Hepatocyte (in vitro differentiated cells): ENCODE measurements around the gene NAP1L1.

Source experiments
- EZH2 ChIP-seq: fragments of 200-600 bp; sonication (generic); IDR thresholded peaks from 2 replicates; pipeline ENCODE4 v1.6.1; 2016; ENCODE audit warnings: antibody characterized with exemption, mild to moderate bottlenecking, borderline replicate concordance
- TF ChIP-seq, protein P1 (sequence below): fragments of 200-600 bp; sonication (generic); IDR thresholded peaks from 2 replicates; pipeline ENCODE4 v1.5.1; 2016; ENCODE audit warnings: antibody characterized with exemption, mild to moderate bottlenecking; ENCODE audit not compliant: poor library complexity

DNA sequence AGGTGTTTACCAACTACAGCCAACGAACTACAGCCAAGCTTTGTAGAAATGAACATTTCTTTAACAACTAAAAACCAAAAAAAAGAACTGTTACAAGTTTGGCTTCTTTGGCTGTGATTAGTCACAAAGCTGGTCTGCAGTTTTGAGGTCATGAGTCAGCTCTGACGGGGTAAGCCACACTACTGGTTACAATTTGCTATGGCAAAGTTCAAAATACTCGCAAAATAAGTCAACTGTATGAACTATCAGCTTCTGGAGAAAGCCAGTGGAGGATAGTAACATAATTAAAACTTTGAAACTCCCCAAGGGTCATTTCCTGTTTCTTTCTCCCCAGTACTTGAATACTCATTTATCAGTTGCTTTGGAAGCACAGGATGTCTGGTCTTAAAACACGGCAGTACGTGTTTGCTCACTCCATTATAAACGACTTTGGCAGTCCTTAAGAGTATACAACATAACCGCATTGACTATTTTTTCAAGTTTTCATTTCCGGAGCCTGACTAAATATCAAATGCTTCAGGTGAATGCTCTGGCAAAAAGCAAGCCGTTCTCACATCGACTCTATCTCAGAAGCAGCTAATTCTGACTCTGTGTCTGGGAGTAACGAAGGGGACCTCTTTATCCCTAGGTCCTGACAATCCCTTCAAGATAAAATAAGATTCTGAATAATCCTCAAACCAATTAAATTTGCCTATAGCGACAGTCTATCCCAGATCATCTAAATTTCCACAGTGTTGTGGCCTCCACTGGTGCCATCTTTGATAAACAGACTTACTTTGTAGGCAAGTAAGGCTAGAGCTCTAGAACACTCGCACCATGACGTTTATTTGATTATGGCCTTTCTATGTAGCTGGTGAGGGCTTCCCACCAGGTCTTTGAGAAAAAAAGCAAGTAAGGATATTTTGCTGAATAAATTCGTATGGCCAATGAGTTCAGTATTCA lies 63.5 kb downstream of the NAP1L1 start:
- TF ChIP-seq, protein P1, sequence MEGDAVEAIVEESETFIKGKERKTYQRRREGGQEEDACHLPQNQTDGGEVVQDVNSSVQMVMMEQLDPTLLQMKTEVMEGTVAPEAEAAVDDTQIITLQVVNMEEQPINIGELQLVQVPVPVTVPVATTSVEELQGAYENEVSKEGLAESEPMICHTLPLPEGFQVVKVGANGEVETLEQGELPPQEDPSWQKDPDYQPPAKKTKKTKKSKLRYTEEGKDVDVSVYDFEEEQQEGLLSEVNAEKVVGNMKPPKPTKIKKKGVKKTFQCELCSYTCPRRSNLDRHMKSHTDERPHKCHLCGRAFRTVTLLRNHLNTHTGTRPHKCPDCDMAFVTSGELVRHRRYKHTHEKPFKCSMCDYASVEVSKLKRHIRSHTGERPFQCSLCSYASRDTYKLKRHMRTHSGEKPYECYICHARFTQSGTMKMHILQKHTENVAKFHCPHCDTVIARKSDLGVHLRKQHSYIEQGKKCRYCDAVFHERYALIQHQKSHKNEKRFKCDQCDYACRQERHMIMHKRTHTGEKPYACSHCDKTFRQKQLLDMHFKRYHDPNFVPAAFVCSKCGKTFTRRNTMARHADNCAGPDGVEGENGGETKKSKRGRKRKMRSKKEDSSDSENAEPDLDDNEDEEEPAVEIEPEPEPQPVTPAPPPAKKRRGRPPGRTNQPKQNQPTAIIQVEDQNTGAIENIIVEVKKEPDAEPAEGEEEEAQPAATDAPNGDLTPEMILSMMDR = no peak
- TF ChIP-seq EZH2 = no peak
